Suprapubic skin (tissue), 4 donors: ENCODE results near the gene MNT.

Source experiments
- CTCF ChIP-seq, 2 donors: fragments of 200-600 bp in 1 of 2; fragments of 450-650 bp in 1 of 2; sonication (generic) in 1 of 2; IDR thresholded peaks; one replicate each; pipeline ENCODE4 v1.5.1; 2016 to 2019; ENCODE audit warnings: antibody characterized with exemption in 2 of 2, mild to moderate bottlenecking in 1 of 2, moderate library complexity in 1 of 2
- EP300 ChIP-seq: sonication (generic); formaldehyde crosslinking; IDR thresholded peaks from one replicate; pipeline ENCODE4 v1.6.1; 2017; ENCODE audit warnings: antibody characterized with exemption
- POLR2A ChIP-seq, 2 donors: fragments of 450-650 bp; IDR thresholded peaks; one replicate each; pipeline ENCODE4 v1.6.1; 2017; ENCODE audit warnings: antibody characterized with exemption in 2 of 2, mild to moderate bottlenecking in 2 of 2, moderate library complexity in 2 of 2
- POLR2AphosphoS5 ChIP-seq, 3 donors: sonication (generic); formaldehyde crosslinking; IDR thresholded peaks; one replicate each; pipeline ENCODE4 v1.6.1; 2017; ENCODE audit warnings: antibody characterized with exemption in 3 of 3

- TF ChIP-seq CTCF (IDR thresholded peaks at IDR 0.05) = no peak
- no peak for TF ChIP-seq EP300
- no peak for TF ChIP-seq POLR2A (IDR thresholded peaks at IDR 0.05)
- TF ChIP-seq POLR2AphosphoS5 (IDR thresholded peaks at IDR 0.05) = no peak
These were observed 1.7 kb upstream of the MNT start for GRCh38 chr17:2402544-2402943.
